ENCODE data around the gene OR52J3.

DNA sequence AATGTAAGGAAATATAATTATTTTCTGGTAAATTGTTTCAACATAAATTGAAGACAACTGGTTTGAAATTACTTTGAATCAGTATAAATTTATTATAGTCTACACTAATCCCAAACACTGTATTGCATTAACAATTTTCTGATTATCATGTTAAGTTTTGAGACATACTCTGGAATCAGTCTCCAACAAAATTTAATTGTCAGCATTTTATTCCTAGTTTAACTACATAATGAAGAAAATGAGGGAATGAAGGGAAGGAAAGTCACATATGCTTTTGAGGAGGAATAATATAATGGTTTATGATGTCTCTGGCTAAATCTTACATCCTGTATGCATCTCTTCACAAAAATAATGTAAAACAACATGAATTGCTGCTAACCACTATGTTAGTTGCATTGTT lies 37.3 kb downstream of the OR52J3 start:
- TF ChIP-seq, protein P1, sequence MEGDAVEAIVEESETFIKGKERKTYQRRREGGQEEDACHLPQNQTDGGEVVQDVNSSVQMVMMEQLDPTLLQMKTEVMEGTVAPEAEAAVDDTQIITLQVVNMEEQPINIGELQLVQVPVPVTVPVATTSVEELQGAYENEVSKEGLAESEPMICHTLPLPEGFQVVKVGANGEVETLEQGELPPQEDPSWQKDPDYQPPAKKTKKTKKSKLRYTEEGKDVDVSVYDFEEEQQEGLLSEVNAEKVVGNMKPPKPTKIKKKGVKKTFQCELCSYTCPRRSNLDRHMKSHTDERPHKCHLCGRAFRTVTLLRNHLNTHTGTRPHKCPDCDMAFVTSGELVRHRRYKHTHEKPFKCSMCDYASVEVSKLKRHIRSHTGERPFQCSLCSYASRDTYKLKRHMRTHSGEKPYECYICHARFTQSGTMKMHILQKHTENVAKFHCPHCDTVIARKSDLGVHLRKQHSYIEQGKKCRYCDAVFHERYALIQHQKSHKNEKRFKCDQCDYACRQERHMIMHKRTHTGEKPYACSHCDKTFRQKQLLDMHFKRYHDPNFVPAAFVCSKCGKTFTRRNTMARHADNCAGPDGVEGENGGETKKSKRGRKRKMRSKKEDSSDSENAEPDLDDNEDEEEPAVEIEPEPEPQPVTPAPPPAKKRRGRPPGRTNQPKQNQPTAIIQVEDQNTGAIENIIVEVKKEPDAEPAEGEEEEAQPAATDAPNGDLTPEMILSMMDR (IDR thresholded peaks at IDR 0.05; ENCODE audit: low read depth, low read length) = no peak
- no peak for TF ChIP-seq EZH2phosphoT487 (IDR thresholded peaks at IDR 0.05; ENCODE audit: low read depth)
